Omental fat pad (tissue), 4 donors: ENCODE results near the gene GGCX. TPM values are rescaled to one million over a fixed set of nuclear protein-coding genes. Genes with fewer than 3 reads are reported as not detected.
"Not testable (repeated sequence)": the region's sequence is repeated elsewhere in the genome, so short reads cannot be mapped to it uniquely, and the experiment has no call there.

Experiments used
- ATAC-seq: fragments of 150-250 bp; one replicate; pipeline ENCODE4 v1.9.1; 2016; ENCODE audit warnings: mild to moderate bottlenecking, moderate library complexity; ENCODE audit not compliant: low FRiP score
- DNase-seq: peaks from one replicate; pipeline ENCODE4 v3.0.0-alpha.2; 2019; ENCODE audit warnings: low spot score
- CTCF ChIP-seq, 3 donors: fragments of 450-650 bp; IDR thresholded peaks; one replicate each; pipeline ENCODE4 v1.5.1; 2016 to 2017; ENCODE audit warnings: antibody characterized with exemption in 3 of 3, mild to moderate bottlenecking in 3 of 3, moderate library complexity in 2 of 3
- total RNA-seq, 4 donors: library from RNA; depleted of rRNA; stranded (reverse); fragments of >200 nt; gene quantifications; one replicate each; pipeline ENCODE4 v1.1.0, GENCODE V29; 2016

GGCX gene
- total RNA-seq, result 10 to 100 TPM; 24.7 to 44.1 (median 39.8) TPM

- ATAC-seq, result peak; percentile 94
- no peak for TF ChIP-seq CTCF (IDR thresholded peaks at IDR 0.05)
- DNase-seq, result peak; percentile 83
Observed at GRCh38 chr2:85561280-85562212, at the start of gene GGCX. GGCX (minus strand) TSS chr2:85561493; CDS start chr2:85561428, 65 bp downstream.

- no peak for DNase-seq
- no peak for ATAC-seq
- no peak for TF ChIP-seq CTCF (IDR thresholded peaks at IDR 0.05)
Observed at GRCh38 chr2:85607268-85608215, 46.2 kb upstream of the GGCX start.

- DNase-seq (no peak), ATAC-seq (no peak)
- no peak for TF ChIP-seq CTCF (IDR thresholded peaks at IDR 0.05)
Observed at GRCh38 chr2:85606116-85606455, 44.8 kb upstream of the GGCX start.

- DNase-seq (no peak), ATAC-seq (no peak)
- no peak for TF ChIP-seq CTCF (IDR thresholded peaks at IDR 0.05)
Observed at GRCh38 chr2:85605406-85606115, 44.3 kb upstream of the GGCX start.

- ATAC-seq (no peak), DNase-seq (no peak)
- TF ChIP-seq CTCF (IDR thresholded peaks at IDR 0.05), result no peak
Observed at GRCh38 chr2:85604568-85605339, 43.5 kb upstream of the GGCX start.

- DNase-seq, ATAC-seq: not testable (repeated sequence)
Observed at GRCh38 chr2:85604133-85604444, 42.8 kb upstream of the GGCX start.
